ENCODE data around the gene LYPD1.
"Not testable (repeated sequence)": the region's sequence is repeated elsewhere in the genome, so short reads cannot be mapped to it uniquely, and the experiment has no call there.

Gene LYPD1, protein sequence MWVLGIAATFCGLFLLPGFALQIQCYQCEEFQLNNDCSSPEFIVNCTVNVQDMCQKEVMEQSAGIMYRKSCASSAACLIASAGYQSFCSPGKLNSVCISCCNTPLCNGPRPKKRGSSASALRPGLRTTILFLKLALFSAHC

GRCh38 chr2:132669908-132670495 lies at the start of gene LYPD1:
Gene LYPD1, minus strand, starts transcription at chr2:132670205. Its CDS starts 273 bp downstream, at chr2:132669932.
- DNase-seq = no peak

GRCh38 chr2:132719480-132719879 lies 49.5 kb upstream of the LYPD1 start:
- no peak for DNase-seq

DNA sequence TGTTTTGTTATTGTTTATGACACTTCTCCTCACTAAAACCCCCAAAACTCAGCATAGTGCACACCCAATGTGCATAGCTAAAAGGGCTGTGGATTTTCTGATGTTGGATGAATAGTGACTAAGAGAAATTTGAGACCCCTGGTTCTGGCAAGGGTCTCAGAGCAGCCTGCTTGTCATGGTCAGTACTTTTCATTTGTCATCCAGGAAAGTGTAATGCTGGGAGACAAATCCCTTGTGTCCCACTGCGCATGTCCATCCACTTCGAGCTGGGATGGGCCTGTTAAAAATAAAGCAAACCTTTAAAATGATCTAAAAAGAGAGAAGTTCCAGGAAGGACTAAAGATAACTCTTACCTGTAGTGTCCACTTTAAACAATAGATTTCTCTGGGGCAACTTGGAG lies 46.9 kb upstream of the LYPD1 start:
- no peak for DNase-seq

GRCh38 chr2:132715386-132716351 lies 45.7 kb upstream of the LYPD1 start:
- DNase-seq = no peak

GRCh38 chr2:132703396-132703795 lies 33.4 kb upstream of the LYPD1 start:
- DNase-seq = no peak

DNA sequence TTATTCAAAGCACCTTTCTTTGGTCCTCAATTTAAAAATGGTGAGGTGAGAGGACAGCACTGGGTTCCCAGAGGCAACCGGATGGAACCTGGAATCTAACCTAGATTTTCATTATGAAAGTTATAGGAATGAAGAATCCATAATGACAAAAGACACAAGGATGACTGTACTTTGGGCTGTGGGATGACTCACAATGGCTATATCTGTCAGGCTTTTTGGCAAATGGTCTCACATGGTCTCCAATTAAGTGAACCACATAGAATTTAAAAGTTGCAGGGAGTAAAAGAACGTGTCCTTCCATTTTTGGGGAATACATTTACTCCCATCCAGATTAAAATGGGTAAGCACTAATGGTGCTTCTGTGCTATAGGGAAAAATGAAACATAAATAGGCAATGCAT lies 31.8 kb upstream of the LYPD1 start:
- no peak for DNase-seq

- not testable (repeated sequence) for DNase-seq
These were observed 29.8 kb upstream of the LYPD1 start for GRCh38 chr2:132699802-132700201.

GRCh38 chr2:132698347-132698746 lies 28.3 kb upstream of the LYPD1 start:
- not testable (repeated sequence) for DNase-seq

GRCh38 chr2:132697556-132698205 lies 27.7 kb upstream of the LYPD1 start:
- DNase-seq = no peak

DNA sequence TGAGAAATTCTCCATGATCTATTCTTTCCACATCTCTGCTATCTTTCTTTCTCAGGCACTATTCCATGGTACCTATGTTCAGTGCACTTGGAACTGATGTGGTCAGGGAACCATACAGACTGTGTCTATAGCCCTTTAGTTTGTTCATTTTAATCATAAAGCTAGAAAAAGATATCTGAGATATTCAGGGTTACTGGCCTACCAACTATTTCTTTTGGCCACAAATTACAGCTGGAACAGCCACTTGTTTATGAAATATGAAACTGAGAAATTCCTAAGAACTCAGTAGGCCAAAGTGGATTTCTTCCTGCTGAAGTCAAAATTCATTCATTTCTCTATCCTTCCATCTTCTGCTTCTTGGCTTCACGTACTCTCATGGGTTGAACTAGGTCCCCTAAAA lies 22.8 kb upstream of the LYPD1 start:
- no peak for DNase-seq

DNA sequence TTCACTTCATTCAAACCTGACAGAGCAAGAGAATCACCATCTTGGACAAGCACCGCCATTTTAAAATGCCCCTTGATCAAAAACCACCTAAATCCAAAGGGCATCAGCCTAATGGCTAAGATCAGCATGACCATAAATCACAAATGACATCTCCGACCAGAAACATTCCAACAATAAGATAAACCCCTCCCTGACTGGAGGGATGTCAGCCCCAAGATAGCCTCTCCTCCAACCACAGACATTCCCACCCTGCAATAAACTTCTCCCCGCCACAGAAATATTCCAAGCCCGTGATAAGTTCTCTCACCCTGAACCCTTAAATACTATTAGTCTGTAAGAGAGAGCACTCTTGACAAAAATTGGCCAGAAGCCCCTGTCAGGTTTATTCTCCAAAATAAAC lies 21.6 kb upstream of the LYPD1 start:
- DNase-seq = no peak

DNA sequence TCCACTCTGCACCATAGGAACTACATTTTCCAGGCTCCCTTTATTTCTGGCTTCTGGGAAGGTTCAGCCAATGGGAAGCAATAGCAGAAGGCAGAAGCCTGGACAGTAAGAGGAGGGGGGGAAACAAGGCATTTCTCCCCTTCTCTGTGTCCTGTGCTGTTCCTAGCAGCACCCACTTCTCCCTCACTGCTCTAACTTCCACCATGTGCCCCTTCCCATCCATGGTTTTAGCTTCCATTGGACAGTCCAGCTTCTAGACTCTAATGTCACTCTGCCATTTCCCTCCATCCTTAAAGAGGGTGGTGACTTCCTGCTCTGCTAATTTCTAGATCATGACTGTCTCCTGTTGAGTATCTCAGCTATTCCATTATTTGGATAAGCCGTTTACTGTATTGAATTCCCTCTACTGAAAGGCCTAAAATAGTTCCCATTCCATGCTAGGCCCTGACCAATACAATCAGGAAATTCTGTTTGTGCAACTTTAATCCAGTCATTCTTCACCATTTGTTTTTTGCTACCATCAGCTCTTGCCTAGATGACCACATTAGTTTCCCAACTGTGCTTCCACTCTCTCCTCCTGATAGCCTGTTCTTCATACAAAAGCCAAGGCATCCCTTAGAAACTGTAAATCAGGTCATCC lies 20.8 kb upstream of the LYPD1 start:
- DNase-seq = no peak

DNA sequence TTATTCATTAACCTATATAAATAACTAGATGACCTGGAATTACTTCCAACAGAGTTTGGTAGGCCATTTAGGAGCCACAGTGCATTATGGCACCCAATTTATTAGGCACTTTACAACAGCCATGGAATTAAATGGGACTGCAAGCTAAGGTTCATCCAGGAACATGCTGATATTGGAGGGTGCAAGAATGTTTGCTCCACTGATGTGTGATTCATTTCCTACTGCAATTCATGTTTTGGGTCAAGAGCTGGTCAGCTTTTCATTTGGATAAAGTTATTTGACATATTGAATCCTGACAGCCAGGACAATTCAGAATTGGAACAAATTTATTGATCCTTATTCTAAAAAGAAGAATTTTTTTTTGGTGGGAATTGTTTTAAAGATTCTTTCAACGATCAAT lies 11.8 kb upstream of the LYPD1 start:
- DNase-seq = no peak

DNA sequence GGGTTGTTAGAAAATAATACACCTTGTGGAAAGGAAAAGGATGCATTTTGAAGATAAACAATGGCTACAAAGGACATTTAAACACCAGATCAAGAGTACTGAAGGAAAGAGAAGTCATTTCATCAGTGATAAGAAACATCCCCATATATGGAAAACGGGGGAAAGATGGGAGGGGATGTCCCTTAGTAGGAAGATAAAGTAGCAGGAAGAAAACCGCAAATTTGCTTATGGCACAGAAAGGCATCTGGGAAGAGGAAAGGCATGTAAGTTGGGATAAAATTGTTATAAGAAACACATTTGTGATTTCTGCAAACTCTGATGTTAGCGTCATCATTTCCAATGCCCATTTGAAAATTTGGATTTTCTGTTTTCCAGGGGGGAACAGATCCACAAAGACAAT lies 10.5 kb upstream of the LYPD1 start:
- no peak for DNase-seq

DNA sequence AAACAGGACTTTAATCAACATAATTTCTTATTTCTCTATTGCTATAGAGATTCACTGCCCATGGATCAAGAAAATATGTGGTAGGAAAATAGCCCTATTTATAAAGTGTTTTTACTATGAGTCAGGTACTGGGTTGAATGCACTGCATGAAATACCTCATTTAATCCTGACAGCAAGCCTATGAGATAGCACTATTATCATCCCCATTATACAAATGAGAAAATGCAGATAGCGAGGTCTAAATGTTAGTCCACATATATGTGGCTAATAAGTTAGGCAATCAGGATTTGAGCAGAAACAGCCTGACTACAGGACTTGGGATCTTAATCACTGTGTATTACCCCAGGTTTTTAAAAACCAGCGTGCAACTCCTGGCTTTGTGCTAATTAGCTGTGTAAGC lies 8.5 kb upstream of the LYPD1 start:
- no peak for DNase-seq

DNA sequence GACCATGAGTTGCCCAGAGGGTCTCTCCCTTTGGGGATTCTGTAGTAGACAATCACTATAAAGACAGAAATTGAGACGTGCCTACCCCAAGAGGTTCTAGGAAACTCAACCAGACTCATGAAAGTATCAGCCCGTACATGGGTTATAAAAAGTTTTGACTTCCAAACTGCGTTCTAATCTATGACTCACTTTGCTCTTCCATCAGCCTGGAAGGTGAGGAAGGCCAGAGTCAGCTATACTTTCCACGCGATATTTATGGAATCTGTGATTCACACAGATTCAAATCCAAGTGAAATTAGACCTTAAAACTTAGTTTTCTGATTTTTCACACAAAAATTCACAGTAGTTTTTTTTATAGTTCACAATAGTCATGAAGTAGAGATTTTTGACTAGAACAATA lies 7.7 kb upstream of the LYPD1 start:
- DNase-seq = no peak

DNA sequence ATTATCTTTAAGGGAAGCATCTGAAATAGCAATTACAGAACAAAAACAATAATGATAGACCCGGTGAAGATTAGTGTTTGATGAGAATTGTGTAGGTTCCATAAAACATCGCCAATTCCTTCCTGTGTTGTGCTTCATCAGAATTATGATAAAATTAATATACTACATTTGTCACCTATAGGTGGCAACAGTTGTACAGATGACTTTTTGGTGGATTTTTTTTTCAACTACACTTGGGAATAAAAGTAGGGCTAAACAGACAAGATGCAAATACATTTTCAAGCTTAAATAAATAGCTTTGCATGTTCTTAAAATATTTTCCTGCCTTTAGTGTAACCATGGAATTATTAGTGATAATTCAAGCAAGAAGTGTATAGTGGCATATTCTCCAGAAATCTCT lies 7.0 kb upstream of the LYPD1 start:
- no peak for DNase-seq

DNA sequence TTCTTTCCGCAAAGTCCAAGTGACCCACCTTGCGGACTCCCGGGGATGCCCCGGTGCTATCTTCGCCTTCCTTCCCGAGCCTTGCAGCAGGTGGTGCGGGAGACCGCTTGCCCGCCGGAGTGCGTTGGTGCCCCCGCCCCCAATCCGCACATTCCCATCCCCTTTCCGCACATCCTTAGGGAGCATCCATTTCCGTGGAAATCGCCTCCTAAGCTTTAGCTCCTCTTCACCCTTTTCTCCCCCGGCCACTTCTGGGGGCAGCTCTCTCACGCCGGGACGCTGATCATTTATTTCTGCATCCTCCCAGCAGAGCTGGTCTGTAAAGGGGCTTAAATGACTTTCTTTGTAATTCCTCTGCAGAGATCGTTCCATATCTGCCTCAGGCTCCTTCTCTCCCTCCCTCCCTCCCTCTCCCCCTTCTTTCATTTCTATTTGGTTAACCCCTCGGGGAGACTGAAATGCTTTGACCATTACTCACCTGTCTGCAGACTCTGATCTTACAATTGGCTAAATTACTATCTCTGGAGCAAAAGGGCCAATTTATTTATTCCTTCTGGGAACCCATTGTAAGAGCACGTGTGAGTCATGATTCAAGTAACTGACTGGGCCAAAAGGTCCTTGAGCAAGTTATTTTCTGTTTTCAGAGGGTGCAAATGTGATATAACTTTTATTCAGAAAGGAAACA lies 1.3 kb upstream of the LYPD1 start:
- no peak for DNase-seq

DNA sequence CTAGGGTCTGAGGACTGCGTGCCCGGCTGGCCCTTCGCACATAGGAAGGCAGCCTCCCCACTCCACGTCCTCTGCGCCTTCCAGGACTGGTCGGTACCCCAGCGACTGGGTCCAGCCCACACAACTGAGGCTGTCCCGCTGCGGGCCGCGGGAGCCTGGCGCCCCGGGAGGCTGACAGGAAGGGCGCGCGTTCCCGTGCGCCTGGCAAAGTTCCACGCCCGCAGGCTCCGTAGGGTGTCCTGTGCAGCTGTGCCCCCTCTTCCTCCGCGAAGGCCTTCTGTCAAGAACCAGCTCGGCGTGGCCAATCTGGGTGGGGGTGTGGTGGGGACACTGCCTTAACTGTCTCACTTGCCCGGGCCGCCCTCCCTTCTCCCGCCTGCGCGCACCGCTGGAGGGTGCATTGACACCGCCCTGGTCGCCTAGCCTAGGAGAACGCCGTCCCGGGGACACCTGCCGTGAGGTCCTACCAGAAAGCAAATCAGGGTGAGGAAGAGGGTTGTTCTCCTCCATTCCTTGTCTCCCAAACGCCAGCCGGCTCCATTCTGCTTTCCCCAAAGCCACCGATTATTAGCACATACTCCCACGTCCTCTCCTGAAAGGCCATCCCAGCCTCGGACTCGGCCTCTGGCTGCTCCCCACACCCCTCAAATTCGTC lies 618 bp upstream of the LYPD1 start:
- DNase-seq = no peak

GRCh38 chr2:132668987-132669907 lies 758 bp downstream of the LYPD1 start:
- DNase-seq = no peak
